Amniotic epithelial cell (primary cell): ENCODE data around the gene BANF1.

Experiments used
- DNase-seq: peaks from one replicate; pipeline ENCODE4 v3.0.0-alpha.2; 2010; ENCODE audit warnings: low read depth

The BANF1 gene, protein sequence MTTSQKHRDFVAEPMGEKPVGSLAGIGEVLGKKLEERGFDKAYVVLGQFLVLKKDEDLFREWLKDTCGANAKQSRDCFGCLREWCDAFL

GRCh38 chr11:66001942-66002647 lies at the start of gene BANF1, which contains the start of gene EIF1AD:
Gene BANF1 (plus strand): TSS chr11:66002503. CDS start chr11:66003251, 748 bp downstream.
Gene EIF1AD (minus strand): TSS chr11:66002157. CDS start chr11:66000389, 1,768 bp downstream.
- peak; percentile 96 for DNase-seq

GRCh38 chr11:65953471-65953870 lies 48.8 kb upstream of the BANF1 start:
- no peak for DNase-seq

DNA sequence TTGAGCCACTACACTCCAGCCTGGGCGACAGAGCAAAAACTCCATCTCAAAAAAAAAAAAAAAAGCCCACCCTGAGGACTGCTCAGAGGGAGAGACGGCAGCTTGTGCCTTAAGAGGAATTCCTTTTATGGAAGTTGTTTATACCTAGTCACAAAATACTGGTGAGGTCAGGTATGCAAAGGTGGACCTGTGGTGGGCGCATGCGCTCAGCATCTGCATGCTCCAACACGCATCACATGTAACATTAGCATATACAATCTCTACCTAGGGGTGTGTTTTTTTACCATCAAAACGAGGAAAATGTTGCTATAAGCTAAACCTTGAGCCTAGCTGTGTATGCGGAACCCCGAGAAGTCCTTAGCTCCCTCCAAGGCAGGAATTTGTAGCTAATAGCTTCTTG lies 47.5 kb upstream of the BANF1 start:
- no peak for DNase-seq

DNA sequence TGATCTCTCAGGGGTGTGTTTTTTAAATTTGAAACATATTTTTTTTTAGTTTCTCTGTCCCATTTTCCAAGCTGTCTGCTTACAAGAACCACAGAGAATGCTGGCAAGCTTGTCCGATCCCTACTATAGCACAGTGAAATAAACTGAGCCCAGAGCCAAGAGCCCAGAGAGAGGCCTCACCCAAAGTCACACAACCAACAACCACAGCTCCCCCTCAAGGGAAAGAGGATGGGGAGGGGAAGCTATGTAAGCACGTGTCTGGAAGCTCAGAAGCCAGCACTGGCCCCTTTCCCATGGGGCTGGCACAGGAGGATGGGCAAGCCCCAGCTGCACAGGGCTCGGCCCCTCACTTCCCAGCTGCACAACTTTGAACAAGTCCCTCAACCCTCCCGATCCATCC lies 44.0 kb upstream of the BANF1 start:
- DNase-seq = no peak

- DNase-seq = no peak
Measured at GRCh38 chr11:65958774-65959420, 43.4 kb upstream of the BANF1 start.

DNA sequence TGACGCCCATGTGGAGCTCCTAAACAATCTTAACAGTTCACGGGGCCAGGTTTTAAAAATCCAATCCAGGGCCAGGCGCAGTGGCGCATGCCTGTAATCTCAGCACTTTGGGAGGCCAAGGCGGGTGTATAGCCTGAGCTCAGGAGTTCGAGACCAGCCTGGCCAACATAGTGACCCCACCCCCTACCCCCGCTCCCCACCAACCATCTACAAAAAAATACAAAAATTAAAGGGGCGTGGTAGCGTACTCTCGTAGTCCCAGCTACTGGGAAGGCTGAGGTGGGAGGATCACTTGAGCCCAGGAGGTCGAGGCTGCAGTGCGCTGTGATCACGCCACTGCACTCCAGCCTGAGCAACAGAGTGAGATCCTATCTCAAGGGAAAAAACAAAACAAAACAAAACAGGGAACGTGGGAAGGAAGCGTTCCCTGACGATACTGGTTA lies 41.5 kb upstream of the BANF1 start:
- no peak for DNase-seq

DNA sequence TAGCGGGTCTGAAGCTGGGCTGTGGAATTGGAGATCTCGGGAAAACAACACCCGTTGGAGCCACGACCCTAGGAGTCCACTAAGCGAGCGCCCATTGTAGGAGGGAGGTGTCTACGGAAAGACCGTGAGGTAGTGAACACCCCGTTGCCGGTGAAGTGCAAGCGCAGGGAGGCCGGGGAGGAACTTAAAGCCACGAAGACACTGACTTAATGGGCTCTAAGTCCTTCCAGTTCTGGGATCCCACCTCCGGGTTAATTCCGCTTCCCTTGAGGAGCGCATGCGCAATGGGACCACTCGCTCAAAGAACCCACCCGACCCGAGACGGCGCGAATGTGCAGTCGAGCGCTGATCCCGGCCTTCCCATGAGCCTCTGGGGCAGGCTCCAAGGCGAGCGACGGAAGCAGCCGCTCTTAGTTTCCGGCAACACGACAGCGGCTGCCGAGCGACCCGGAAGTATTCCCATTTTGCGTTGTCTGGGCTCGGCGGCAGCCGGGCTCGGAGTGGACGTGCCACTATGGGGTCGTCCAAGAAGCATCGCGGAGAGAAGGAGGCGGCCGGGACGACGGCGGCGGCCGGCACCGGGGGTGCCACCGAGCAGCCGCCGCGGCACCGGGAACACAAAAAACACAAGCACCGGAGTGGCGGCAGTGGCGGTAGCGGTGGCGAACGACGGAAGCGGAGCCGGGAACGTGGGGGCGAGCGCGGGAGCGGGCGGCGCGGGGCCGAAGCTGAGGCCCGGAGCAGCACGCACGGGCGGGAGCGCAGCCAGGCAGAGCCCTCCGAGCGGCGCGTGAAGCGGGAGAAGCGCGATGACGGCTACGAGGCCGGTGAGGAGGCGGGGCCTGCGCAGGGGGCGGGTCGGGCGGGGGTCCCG lies 40.8 kb upstream of the BANF1 start, which contains the start of gene SART1:
SART1 (plus strand) TSS at position 468 of the 874 bp plus-strand sequence; CDS start at position 515, 47 bp downstream.
- peak; percentile 96 for DNase-seq

- no peak for DNase-seq
Measured at GRCh38 chr11:65962141-65962564, 40.1 kb upstream of the BANF1 start.

GRCh38 chr11:65964906-65965305 lies 37.4 kb upstream of the BANF1 start:
- DNase-seq = no peak

GRCh38 chr11:65965986-65966762 lies 36.1 kb upstream of the BANF1 start:
- no peak for DNase-seq

DNA sequence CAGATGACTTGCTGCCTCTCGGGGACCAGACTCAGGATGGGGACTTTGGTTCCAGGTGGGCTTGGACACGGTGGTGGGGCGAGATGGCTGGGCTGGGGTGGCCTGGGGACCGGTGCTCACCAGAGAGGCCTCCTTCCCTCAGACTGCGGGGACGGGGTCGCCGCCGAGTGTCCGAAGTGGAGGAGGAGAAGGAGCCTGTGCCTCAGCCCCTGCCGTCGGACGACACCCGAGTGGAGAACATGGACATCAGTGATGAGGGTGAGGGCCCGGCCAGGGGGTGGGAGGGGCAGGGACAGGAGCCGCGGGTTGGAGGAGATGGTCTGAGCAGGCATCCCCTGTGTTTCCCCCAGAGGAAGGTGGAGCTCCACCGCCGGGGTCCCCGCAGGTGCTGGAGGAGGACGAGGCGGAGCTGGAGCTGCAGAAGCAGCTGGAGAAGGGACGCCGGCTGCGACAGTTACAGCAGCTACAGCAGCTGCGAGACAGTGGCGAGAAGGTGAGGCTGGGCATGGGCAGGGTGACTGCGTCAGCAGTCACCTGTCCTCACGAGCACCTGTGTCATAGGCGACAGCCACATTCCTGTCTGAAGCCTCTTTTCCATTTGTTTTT lies 34.9 kb upstream of the BANF1 start:
- DNase-seq = no peak

GRCh38 chr11:65968600-65969482 lies 33.5 kb upstream of the BANF1 start:
- DNase-seq = no peak

- DNase-seq = no peak
Measured at GRCh38 chr11:65972116-65972515, 30.2 kb upstream of the BANF1 start.

DNA sequence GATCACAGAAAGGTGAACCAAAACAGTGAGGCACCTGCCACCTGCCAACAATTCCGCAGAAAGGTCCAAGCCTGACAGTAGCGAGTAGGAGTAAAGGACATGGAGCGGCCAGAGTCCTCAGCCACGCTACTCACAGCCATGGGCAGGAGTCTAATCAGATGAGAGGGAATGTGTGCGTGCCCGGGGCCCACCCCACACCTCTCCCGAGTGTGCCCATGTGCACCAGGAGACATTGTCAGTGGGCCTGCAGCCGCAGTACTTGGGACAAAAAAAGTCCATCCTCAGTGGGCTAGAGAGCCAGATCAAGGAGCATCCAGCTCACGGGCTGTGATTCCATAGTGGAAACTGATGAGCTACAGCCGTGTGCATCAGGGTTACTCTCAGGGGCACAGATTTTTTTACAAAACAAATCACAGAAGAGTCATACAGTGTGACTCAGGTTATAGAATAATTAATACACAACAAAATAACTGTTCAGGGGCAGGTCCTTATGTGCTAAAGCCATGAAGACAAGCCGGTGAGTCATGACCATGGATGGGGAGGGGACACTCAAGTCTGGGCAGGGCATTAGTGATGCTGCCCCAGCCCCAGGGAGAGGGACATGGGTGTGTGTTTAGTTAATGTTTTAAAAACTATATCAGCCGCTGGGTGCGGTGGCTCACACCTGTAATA lies 28.7 kb upstream of the BANF1 start:
- DNase-seq = peak; percentile 5

- DNase-seq = no peak
Measured at GRCh38 chr11:65975771-65976170, 26.5 kb upstream of the BANF1 start.

GRCh38 chr11:65976216-65977176 lies 25.8 kb upstream of the BANF1 start:
- DNase-seq = no peak

DNA sequence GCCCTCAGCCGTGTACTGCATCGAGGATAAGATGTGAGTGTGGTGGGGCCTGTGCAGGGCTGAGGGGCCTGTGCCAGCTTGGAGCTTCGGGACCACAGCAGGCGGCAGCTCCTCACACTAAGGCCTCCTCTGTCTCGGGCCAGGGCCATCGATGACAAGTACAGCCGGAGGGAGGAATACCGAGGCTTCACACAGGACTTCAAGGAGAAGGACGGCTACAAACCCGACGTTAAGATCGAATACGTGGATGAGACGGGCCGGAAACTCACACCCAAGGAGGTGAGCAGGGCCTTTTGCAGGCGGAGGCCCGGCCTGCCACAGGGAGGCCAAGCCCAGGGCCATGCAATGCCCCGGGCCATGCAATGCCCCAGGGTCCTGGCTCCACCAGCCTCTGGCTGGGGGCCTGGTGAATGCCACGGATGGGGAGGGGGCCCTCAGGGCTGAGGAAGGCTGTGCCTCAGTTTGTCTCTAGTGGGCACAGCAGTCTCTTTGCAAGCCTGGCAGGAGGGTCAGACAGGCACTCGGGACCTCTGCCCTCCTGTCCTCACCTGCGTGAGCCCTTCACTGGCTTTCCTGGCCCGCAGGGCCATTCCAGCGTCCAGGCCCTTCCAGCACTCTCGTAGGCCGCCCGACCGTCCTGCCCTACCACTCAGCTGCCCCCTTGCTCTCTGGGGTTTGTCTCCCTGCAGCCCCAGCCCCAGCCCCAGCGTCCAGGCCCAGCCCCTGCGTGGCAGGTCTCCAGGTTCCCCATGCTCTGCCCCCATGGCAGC lies 24.5 kb upstream of the BANF1 start:
- DNase-seq = no peak
